H9 (cell line): ENCODE results near the gene MEF2C. TPM values are rescaled to one million over a fixed set of nuclear protein-coding genes. Genes with fewer than 3 reads are reported as not detected.

Experiments
- DNase-seq: peaks from one replicate; pipeline ENCODE4 v3.0.0-alpha.2; 2017
- H2AFZ ChIP-seq: one replicate; pipeline ENCODE4 v1.6.1; 2013; ENCODE audit warnings: mild to moderate bottlenecking, low read length, control low read depth, moderate library complexity
- H2AK5ac ChIP-seq: 2 replicates; pipeline ENCODE4 v1.6.1; 2013; ENCODE audit warnings: low read length, control low read depth, mixed read lengths; ENCODE audit not compliant: insufficient read length
- H2BK120ac ChIP-seq: one replicate; pipeline ENCODE4 v1.6.1; 2013; ENCODE audit warnings: low read depth, mild to moderate bottlenecking, low read length, control low read depth, inconsistent platforms; ENCODE audit not compliant: poor library complexity, severe bottlenecking
- H2BK12ac ChIP-seq: 2 replicates; pipeline ENCODE4 v1.6.1; 2013; ENCODE audit warnings: low read length, control low read depth, mixed read lengths, low read depth; ENCODE audit not compliant: insufficient read length
- H2BK15ac ChIP-seq: 2 replicates; pipeline ENCODE4 v1.6.1; 2013; ENCODE audit warnings: low read depth, low read length, control low read depth
- H2BK20ac ChIP-seq: one replicate; pipeline ENCODE4 v1.6.1; 2013; ENCODE audit warnings: low read depth, mild to moderate bottlenecking, low read length, control low read depth, inconsistent platforms; ENCODE audit not compliant: poor library complexity, severe bottlenecking
- H2BK5ac ChIP-seq: 2 replicates; pipeline ENCODE4 v1.6.1; 2013; ENCODE audit warnings: low read length, control low read depth, mixed read lengths; ENCODE audit not compliant: insufficient read length
- H3K14ac ChIP-seq: 2 replicates; pipeline ENCODE4 v1.6.1; 2013; ENCODE audit warnings: low read length, control low read depth; ENCODE audit not compliant: insufficient read depth
- H3K18ac ChIP-seq: 2 replicates; pipeline ENCODE4 v1.6.1; 2013; ENCODE audit warnings: low read depth, mild to moderate bottlenecking, mixed read lengths, low read length, control low read depth; ENCODE audit not compliant: insufficient read length
- H3K23ac ChIP-seq: 2 replicates; pipeline ENCODE4 v1.6.1; 2013; ENCODE audit warnings: low read length, control low read depth, mixed read lengths, low read depth; ENCODE audit not compliant: insufficient read length
- H3K23me2 ChIP-seq: 2 replicates; pipeline ENCODE4 v1.6.1; 2013; ENCODE audit warnings: low read depth, mild to moderate bottlenecking, mixed read lengths, low read length, control low read depth; ENCODE audit not compliant: insufficient read length, poor library complexity, severe bottlenecking
- H3K27ac ChIP-seq: 2 replicates; pipeline ENCODE4 v1.5.1; 2013; ENCODE audit warnings: low read length, control low read depth, mixed read lengths, low read depth; ENCODE audit not compliant: insufficient read length
- H3K27me3 ChIP-seq: 2 replicates; pipeline ENCODE4 v1.6.1; 2013; ENCODE audit warnings: low read length, control low read depth, inconsistent platforms; ENCODE audit not compliant: insufficient read depth
- H3K4ac ChIP-seq: 2 replicates; pipeline ENCODE4 v1.6.1; 2013; ENCODE audit warnings: low read depth, mild to moderate bottlenecking, control low read depth, inconsistent platforms, low read length, moderate library complexity
- H3K4me1 ChIP-seq: 2 replicates; pipeline ENCODE4 v1.6.1; 2013; ENCODE audit warnings: low read length, control low read depth, inconsistent platforms; ENCODE audit not compliant: insufficient read depth
- H3K4me2 ChIP-seq: 2 replicates; pipeline ENCODE4 v1.6.1; 2013; ENCODE audit warnings: low read length, control low read depth, mixed read lengths; ENCODE audit not compliant: insufficient read length, insufficient read depth
- H3K56ac ChIP-seq: 2 replicates; pipeline ENCODE4 v1.6.1; 2013; ENCODE audit warnings: low read depth, mild to moderate bottlenecking, mixed read lengths, low read length, control low read depth; ENCODE audit not compliant: insufficient read length
- H3K79me1 ChIP-seq: 2 replicates; pipeline ENCODE4 v1.6.1; 2013; ENCODE audit warnings: low read depth, mild to moderate bottlenecking, moderate library complexity, low read length, control low read depth, inconsistent platforms; ENCODE audit not compliant: insufficient read depth, poor library complexity, severe bottlenecking
- H3K79me2 ChIP-seq: 2 replicates; pipeline ENCODE4 v1.6.1; 2013; ENCODE audit warnings: low read length, control low read depth, inconsistent platforms; ENCODE audit not compliant: insufficient read depth
- H3K9ac ChIP-seq: 2 replicates; pipeline ENCODE4 v1.6.1; 2013; ENCODE audit warnings: low read length, control low read depth, mixed read lengths; ENCODE audit not compliant: insufficient read length; ENCODE audit errors: extremely low read depth
- H3K9me3 ChIP-seq: one replicate; pipeline ENCODE4 v1.6.1; 2013; ENCODE audit warnings: low read depth, low read length, inconsistent platforms; ENCODE audit not compliant: control insufficient read depth
- H3T11ph ChIP-seq: one replicate; pipeline ENCODE4 v1.6.1; 2013; ENCODE audit warnings: mild to moderate bottlenecking, low read length, control low read depth, inconsistent platforms
- H4K20me1 ChIP-seq: one replicate; pipeline ENCODE4 v1.6.1; 2013; ENCODE audit not compliant: control insufficient read depth, insufficient read length, insufficient read depth
- H4K5ac ChIP-seq: 2 replicates; pipeline ENCODE4 v1.6.1; 2013; ENCODE audit warnings: low read depth, mild to moderate bottlenecking, mixed read lengths, low read length, control low read depth; ENCODE audit not compliant: insufficient read length
- H4K8ac ChIP-seq: replicated peaks from 2 replicates; pipeline ENCODE4 v1.6.1; 2013; ENCODE audit warnings: low read length, control low read depth, mixed read lengths, low read depth; ENCODE audit not compliant: insufficient read length
- H4K91ac ChIP-seq: 2 replicates; pipeline ENCODE4 v1.6.1; 2013; ENCODE audit warnings: low read depth, mild to moderate bottlenecking, moderate library complexity, mixed read lengths, low read length, control low read depth; ENCODE audit not compliant: insufficient read length
- H3K27ac Mint-ChIP-seq, 3 experiments: 2 replicates in 2 of 3; 3 replicates in 1 of 3; pipeline ENCODE4 v1.8.0; 2020 to 2021; ENCODE audit warnings: mixed read lengths in 3 of 3, mild to moderate bottlenecking in 1 of 3, moderate library complexity in 1 of 3
- H3K27me3 Mint-ChIP-seq: 2 replicates; pipeline ENCODE4 v1.8.0; 2021; ENCODE audit warnings: low read depth, mild to moderate bottlenecking, moderate library complexity, mixed read lengths
- H3K36me3 Mint-ChIP-seq, 3 experiments: 2 replicates in 2 of 3; 3 replicates in 1 of 3; pipeline ENCODE4 v1.8.0; 2020 to 2021; ENCODE audit warnings: low read depth in 3 of 3, mixed read lengths in 3 of 3; ENCODE audit not compliant: insufficient read depth in 1 of 3
- H3K4me1 Mint-ChIP-seq, 2 experiments: 2 replicates each; pipeline ENCODE4 v1.8.0; 2020; ENCODE audit warnings: mixed read lengths in 2 of 2
- H3K4me3 Mint-ChIP-seq, 2 experiments: 2 replicates in 1 of 2; 3 replicates in 1 of 2; pipeline ENCODE4 v1.8.0; 2020 to 2021; ENCODE audit warnings: mild to moderate bottlenecking in 2 of 2, mixed read lengths in 2 of 2, moderate library complexity in 1 of 2
- H3K9me3 Mint-ChIP-seq, 2 experiments: 2 replicates in 1 of 2; 3 replicates in 1 of 2; pipeline ENCODE4 v1.8.0; 2020; ENCODE audit warnings: mild to moderate bottlenecking in 2 of 2, mixed read lengths in 2 of 2, moderate library complexity in 1 of 2
- WGBS: extraction: QIAGEN DNeasy Blood & Tissue Kit; methylation state at CpG from one replicate; pipeline ENCODE4 v1.1.7; 2013; ENCODE audit warnings: missing lambda C conversion rate, low lambda C conversion rate, mixed read lengths; ENCODE audit not compliant: insufficient read length; ENCODE audit errors: extremely low coverage; 5-methylcytosine and 5-hydroxymethylcytosine counted together
- total RNA-seq: library from RNA; stranded (reverse); gene quantifications from 2 replicates; pipeline ENCODE4 v1.2.1, GENCODE V29; 2021
- TF ChIP-seq, protein P1 (sequence below): fragments of 200-600 bp; sonication (generic); conservative IDR thresholded peaks from 3 replicates; pipeline ENCODE4 v1.8.0; 2021; ENCODE audit warnings: antibody characterized with exemption, mild to moderate bottlenecking

Gene MEF2C
- total RNA-seq, 1 experiment from 2014 or later = 0.11 TPM

DNA sequence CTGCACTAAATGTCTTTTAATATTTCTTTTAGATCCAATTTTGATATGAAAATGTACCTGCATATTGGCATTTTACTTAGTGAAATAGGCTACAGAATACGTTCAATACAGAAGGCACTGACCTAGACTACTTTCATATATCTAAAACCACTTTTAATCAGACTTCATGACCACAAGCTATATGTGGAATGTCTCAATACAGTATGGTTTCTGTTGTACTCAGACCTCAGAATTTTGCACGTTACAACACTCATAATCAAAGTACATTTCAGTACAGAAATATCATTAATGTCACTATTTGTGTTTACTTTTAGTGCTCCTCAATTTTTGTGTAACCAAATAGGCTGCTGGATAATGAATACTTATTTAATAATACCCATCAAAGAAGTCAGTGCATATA, 74.8 kb downstream of the MEF2C start:
- H3K4me2 ChIP-seq = no peak overlapping the region
- TF ChIP-seq, protein P1, sequence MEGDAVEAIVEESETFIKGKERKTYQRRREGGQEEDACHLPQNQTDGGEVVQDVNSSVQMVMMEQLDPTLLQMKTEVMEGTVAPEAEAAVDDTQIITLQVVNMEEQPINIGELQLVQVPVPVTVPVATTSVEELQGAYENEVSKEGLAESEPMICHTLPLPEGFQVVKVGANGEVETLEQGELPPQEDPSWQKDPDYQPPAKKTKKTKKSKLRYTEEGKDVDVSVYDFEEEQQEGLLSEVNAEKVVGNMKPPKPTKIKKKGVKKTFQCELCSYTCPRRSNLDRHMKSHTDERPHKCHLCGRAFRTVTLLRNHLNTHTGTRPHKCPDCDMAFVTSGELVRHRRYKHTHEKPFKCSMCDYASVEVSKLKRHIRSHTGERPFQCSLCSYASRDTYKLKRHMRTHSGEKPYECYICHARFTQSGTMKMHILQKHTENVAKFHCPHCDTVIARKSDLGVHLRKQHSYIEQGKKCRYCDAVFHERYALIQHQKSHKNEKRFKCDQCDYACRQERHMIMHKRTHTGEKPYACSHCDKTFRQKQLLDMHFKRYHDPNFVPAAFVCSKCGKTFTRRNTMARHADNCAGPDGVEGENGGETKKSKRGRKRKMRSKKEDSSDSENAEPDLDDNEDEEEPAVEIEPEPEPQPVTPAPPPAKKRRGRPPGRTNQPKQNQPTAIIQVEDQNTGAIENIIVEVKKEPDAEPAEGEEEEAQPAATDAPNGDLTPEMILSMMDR = no peak
- H3T11ph ChIP-seq = no peak overlapping the region
- H2BK15ac ChIP-seq = no peak overlapping the region
- no peaks in the 10 kb centered on the region for H3K23me2 ChIP-seq
- H3K9ac ChIP-seq = no peak overlapping the region
- H4K20me1 ChIP-seq = no peaks in the 10 kb centered on the region
- no peaks in the 10 kb centered on the region for H3K9me3 ChIP-seq
- Mint-ChIP-seq H3K36me3 (no peaks in the 10 kb centered on the region), H3K27ac (no peak overlapping the region), H3K9me3 (no peaks in the 10 kb centered on the region), H3K27me3 (no peaks in the 10 kb centered on the region), H3K4me1 (peaks cover 4 to 5% of the 10 kb centered on the region in 2 experiments; a peak in 2 of 4 replicates), H3K4me3 (no peak overlapping the region)
- no peak overlapping the region for H2BK5ac ChIP-seq
- H3K27me3 ChIP-seq = no peaks in the 10 kb centered on the region
- no peak overlapping the region for H2AK5ac ChIP-seq
- no peak overlapping the region for H2BK20ac ChIP-seq
- H3K79me2 ChIP-seq = no peaks in the 10 kb centered on the region
- H3K56ac ChIP-seq = no peak overlapping the region
- no peak overlapping the region for H2BK12ac ChIP-seq
- no peak overlapping the region for H3K14ac ChIP-seq
- no peak overlapping the region for H3K18ac ChIP-seq
- H4K91ac ChIP-seq = no peak overlapping the region
- H3K27ac ChIP-seq = no peak overlapping the region
- no peak overlapping the region for H2AFZ ChIP-seq
- H3K79me1 ChIP-seq = no peaks in the 10 kb centered on the region
- no peaks in the 10 kb centered on the region for H3K4me1 ChIP-seq
- no peak overlapping the region for H3K4ac ChIP-seq
- H2BK120ac ChIP-seq = no peak overlapping the region
- WGBS = no CpG with 5 or more reads among the region's 2 CpGs
- no peak overlapping the region for H3K23ac ChIP-seq
- DNase-seq = no peak
- H4K8ac ChIP-seq = no peak overlapping the region
- H4K5ac ChIP-seq = no peak overlapping the region
